IPS-NIHi7 (cell line): ENCODE measurements around the gene PABPC4L.
"Not testable (repeated sequence)": the region's sequence is repeated elsewhere in the genome, so short reads cannot be mapped to it uniquely, and the experiment has no call there.

Experiments
- DNase-seq: peaks from one replicate; pipeline ENCODE4 v3.0.0; 2012; ENCODE audit warnings: mixed read lengths; ENCODE audit errors: extremely low spot score

PABPC4L gene

GRCh38 chr4:134201216-134202161 lies at the start of gene PABPC4L:
Gene PABPC4L (minus strand): TSS chr4:134201789. CDS start chr4:134201019, 770 bp downstream.
- peak; percentile 83 for DNase-seq

DNA sequence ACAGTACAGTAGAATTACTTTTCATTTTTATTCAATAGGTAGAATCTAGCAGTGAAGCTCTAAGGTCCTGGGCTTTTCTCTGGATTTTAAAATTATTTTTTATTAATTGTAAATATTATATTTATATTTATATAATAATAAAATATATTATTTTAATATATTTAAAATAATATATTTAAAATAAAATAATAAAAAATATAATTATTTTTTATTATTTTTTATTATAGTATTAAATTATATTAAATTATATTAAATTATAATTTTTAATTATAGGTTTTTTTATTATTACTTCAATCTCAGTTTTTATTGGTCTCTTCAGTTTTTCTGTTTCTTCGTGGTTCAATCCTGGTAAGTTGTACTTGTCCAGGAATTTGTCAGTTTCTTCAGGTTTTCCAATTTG lies 49.7 kb upstream of the PABPC4L start:
- no peak for DNase-seq

DNA sequence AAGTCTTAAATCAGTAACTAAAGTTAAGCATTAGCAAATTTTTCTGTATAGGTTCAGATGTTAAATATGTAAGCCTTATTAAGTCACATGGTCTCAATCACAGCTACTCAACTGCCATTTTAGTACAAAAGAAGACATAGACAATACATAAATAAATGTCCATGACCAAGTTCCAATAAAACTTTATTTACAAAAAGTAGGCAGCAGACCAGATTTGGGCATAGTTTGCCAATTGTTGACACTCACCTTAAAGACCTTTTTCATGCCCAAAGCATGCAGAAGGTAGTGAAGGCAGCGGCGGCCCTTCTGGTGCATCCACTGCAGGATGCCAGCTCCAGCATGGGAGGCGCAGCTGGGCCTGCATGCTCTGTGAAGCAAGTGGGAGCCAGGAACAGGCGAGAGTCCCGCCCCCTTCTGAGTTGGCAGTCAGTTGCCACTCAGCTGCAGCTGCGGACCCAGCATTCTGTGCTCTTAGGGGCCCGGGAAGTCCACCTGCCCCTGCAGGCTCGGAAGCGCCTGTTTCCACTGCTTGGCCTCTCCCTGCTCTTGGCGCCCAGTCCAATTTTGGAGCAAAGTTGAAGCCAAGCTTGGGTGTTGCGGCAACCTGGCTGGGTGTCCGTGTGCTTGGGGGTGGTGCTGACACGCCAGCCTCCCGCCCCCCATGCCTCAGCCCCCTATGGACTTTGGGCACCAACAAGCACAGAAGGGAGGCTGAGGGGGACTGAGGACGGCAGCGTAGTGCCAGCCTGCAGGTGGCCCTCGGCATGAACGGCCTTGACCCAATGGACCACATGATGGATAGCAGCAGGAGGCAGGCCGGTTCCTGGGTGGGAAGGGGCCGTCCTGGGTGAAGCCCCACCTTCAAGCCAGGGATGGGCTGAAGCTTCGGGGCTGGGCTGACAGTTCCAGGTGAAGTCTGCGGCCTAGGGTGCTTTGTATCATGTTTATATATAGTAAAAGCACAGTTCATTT lies 42.4 kb upstream of the PABPC4L start:
- DNase-seq = peak; percentile 16

- DNase-seq = no peak
Observed at GRCh38 chr4:134219043-134219442, 17.5 kb upstream of the PABPC4L start.

DNA sequence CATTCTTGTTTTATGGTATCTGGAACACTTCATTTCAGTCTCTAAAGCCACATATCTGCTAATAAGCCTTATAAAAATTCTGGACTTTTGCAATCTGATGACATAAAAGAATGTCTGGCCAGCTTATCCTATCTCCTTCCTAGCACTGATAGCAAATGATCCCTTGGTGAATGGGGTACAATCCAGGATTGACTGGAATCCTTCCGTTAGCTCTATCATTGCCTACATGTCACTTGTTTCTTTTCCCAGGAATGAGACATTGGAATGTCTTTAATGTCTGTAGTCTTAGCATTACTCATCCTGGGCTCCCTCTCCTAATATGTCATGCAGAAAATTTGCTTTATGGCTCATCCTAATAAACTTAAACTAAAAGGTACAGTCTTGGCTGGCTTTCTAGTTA lies 14.8 kb upstream of the PABPC4L start:
- DNase-seq = no peak

- no peak for DNase-seq
Observed at GRCh38 chr4:134215620-134216344, 14.2 kb upstream of the PABPC4L start.

DNA sequence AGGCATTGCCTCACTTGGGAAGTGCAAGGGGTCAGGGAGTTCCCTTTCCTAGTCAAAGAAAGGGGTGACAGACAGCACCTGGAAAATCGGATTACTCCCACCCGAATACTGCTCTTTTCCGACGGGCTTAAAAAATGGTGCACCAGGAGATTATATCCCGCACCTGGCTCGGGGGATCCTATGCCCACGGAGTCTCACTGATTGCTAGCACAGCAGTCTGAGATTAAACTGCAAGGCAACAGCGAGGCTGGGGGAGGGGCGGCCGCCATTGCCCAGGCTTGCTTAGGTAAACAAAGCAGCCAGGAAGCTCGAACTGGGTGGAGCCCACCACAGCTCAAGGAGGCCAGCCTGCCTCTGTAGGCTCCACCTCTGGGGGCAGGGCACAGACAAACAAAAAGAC lies 6.4 kb upstream of the PABPC4L start:
- DNase-seq = not testable (repeated sequence)

GRCh38 chr4:134202166-134202956 lies 772 bp upstream of the PABPC4L start:
- no peak for DNase-seq

GRCh38 chr4:134200811-134201215 lies 776 bp downstream of the PABPC4L start:
- DNase-seq = no peak

DNA sequence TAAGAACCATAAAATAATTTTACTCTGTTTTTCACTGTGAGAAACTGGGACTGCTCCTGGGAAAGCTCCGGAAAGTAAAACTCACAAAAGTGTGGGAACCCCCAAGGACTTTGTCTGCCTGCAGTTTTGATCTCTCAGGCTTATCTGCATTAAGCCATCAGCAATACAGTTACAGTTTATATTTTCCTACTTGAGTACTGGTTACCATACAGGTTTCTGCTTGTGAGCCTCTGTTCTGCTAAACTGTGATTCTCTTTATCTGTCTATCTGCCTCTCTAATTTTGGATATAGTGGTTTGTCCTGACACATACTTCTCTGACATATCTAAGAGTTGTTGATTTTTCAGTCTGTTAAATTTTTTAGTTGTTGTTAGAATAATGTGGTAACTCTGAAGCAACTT lies 11.6 kb downstream of the PABPC4L start:
- no peak for DNase-seq

DNA sequence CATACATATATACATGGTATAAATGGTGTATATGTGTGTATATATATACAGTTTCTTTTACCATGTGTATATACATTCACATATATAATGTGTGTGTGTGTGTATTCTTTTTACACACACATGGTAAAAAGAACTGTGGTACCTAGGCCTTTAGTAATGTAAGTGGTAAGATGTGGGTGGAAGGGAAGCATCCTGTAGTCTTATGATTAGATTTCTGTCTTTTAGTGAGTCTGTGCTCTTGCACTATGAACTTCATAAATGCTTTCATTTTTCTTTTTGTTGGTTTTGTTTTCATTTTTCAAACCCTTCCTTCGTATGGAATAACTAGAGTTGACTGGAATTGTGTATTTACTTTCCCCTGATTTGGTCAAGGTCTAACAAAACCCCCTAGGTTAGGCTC lies 12.1 kb downstream of the PABPC4L start:
- DNase-seq = no peak

- no peak for DNase-seq
Observed at GRCh38 chr4:134178706-134179105, 22.9 kb downstream of the PABPC4L start.

DNA sequence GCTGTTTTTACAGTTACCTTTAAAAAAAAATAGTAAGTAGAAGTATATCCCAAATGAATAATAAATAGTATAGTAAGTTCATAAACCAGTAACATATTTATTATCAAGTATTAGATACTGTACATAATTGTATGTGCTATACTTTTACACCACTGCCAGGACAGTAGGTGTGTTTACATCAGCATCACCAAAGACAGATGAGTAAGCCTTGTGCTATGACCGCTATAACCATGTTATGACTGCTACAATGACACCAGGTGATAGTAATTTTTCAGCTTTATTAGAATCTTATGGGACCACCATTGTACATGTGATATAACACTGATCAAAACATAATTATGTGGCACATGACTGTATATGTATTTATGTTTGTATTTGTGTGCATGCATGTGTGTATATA lies 27.3 kb downstream of the PABPC4L start:
- DNase-seq = no peak

DNA sequence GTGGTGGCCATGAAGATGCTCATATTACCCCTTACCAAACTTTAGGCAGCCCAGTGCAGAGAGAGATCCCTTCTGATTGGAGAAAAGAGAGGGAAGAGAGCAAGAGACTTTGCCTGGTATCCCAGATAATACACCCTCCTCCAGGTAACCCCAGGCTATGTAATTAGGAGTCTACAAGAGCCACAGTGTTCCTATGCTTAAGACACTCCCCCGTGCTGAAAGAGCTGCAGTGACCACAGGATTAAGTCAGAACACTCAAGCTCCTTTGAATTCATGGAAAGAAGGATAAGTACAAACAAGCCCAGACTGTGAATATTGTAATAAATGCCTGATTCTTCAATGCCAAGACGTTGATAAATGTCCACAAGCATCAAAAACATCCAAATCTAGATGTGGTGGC lies 41.4 kb downstream of the PABPC4L start:
- no peak for DNase-seq

GRCh38 chr4:134154097-134154496 lies 47.5 kb downstream of the PABPC4L start:
- DNase-seq = no peak

- no peak for DNase-seq
Observed at GRCh38 chr4:134147941-134148340, 53.6 kb downstream of the PABPC4L start.
